DOHH2 (cell line): ENCODE results near the gene STX7.

ENCODE experiments used
- CTCF ChIP-seq: fragments of 200-600 bp; sonication (generic); IDR thresholded peaks from one replicate; pipeline ENCODE4 v1.5.1; 2014; ENCODE audit warnings: antibody characterized with exemption, mild to moderate bottlenecking, low read depth, low read length; ENCODE audit not compliant: poor library complexity, severe bottlenecking
- EZH2phosphoT487 ChIP-seq: fragments of 200-600 bp; sonication (generic); IDR thresholded peaks from 2 replicates; pipeline ENCODE4 v1.6.1; 2017; ENCODE audit warnings: borderline replicate concordance, mild to moderate bottlenecking, antibody characterized with exemption, low read length, moderate library complexity, mixed read lengths

GRCh38 chr6:132478674-132479073, 34.2 kb downstream of the STX7 start:
- no peak for TF ChIP-seq CTCF
- no peak for TF ChIP-seq EZH2phosphoT487
